ENCODE measurements around the gene TRIP13. TPM values are rescaled to one million over a fixed set of nuclear protein-coding genes. Genes with fewer than 3 reads are reported as not detected.
A peak's percentile ranks its signal among the peaks of the same experiment; 100 is the strongest.

Gene TRIP13
- total and polyA plus RNA-seq, 9 of the 15 experiments (the other 6 are each of a cell fraction or from before 2014, with no cell fraction given): 24.1 to 116 (median 53.2) TPM

- no peak for TF ChIP-seq CHD7 (IDR thresholded peaks at IDR 0.05; ENCODE audit: low read depth, low read length)
- TF ChIP-seq ARID3B (CRISPR knock-in tag; IDR thresholded peaks at IDR 0.05; ENCODE audit: borderline replicate concordance): no peak
- TF ChIP-seq ARID2 (IDR thresholded peaks at IDR 0.05): no peak
- no peak for TF ChIP-seq ZNF780A (CRISPR knock-in tag; IDR thresholded peaks at IDR 0.05)
- no peak for TF ChIP-seq GABPB2 (CRISPR knock-in tag; conservative IDR thresholded peaks at IDR 0.05)
- TF ChIP-seq JUNB (CRISPR knock-in tag; conservative IDR thresholded peaks at IDR 0.05): no peak
- TF ChIP-seq RBM17 (IDR thresholded peaks at IDR 0.05; ENCODE audit: borderline replicate concordance, low read depth, low read length): no peak
- TF ChIP-seq POLR2A (conservative IDR thresholded peaks at IDR 0.05): 0 out of 2 replicates have a peak, but pooled peaks have one; percentile 41
- no peak for TF ChIP-seq USF1 (CRISPR knock-in tag; IDR thresholded peaks at IDR 0.05)
- no peak for TF ChIP-seq DLX4 (CRISPR knock-in tag; IDR thresholded peaks at IDR 0.05)
- no peak for TF ChIP-seq ARNT (IDR thresholded peaks at IDR 0.05)
- no peak for TF ChIP-seq GTF2B (IDR thresholded peaks at IDR 0.05; ENCODE audit: extremely low read depth, insufficient read length)
- no peak for TF ChIP-seq TCF3 (CRISPR knock-in tag; IDR thresholded peaks at IDR 0.05)
- no peak for TF ChIP-seq MIER1 (IDR thresholded peaks at IDR 0.05; ENCODE audit: low read depth)
- TF ChIP-seq POLR2G (IDR thresholded peaks at IDR 0.05; ENCODE audit: low read depth, low read length): peak; percentile 48; the same call in 1 of the 2 replicates
Observed at GRCh38 chr5:870956-871355, 21.7 kb upstream of the TRIP13 start (continued).

Measured in K562 (cell line).